GM18870 (cell line): ENCODE results near the gene OR52I1.

Experiments
- ATAC-seq: cut with Tn5 transposase; IDR thresholded peaks from one replicate; pipeline ENCODE4 v1.9.1; 2021; ENCODE audit warnings: moderate library complexity; ENCODE audit not compliant: unreplicated experiment

Gene OR52I1

DNA sequence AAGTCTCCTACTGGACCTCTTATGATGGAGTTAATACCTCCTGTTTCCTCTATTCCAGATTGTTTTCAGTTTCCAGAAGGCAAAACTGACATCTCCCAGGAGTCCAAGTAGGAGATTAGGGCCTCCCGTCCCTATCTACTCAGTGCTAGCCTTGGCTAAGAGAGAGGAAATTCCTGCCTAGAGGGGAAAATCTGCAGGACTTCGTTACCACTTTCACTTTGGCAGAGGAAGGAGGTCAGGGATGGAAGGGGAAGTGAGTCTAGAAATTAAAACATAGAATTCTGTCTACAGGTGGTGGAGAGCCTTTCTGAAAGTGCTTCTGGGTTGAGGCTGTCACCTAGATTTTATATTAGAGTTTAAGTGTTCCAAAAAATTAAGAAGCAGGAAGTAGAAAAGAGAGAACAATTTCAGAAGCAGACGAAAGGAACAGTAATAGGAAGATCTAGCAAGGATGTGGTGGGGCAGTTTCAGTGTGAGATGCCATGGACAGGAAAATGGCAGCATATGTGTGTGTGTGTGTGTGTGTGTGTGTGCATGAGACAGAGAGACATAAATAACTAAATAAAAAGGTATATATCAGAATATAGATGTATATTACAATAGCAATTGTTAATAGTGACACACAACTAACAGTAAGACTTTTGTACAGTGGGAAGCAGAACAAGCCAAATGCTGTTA, 16.6 kb downstream of the OR52I1 start:
- no peak for ATAC-seq

- ATAC-seq, result no peak
Observed at GRCh38 chr11:4611986-4612385, 18.1 kb downstream of the OR52I1 start.

GRCh38 chr11:4615856-4616444, 22.1 kb downstream of the OR52I1 start:
- ATAC-seq, result no peak

- no peak for ATAC-seq
Observed at GRCh38 chr11:4619514-4619913, 25.7 kb downstream of the OR52I1 start.

DNA sequence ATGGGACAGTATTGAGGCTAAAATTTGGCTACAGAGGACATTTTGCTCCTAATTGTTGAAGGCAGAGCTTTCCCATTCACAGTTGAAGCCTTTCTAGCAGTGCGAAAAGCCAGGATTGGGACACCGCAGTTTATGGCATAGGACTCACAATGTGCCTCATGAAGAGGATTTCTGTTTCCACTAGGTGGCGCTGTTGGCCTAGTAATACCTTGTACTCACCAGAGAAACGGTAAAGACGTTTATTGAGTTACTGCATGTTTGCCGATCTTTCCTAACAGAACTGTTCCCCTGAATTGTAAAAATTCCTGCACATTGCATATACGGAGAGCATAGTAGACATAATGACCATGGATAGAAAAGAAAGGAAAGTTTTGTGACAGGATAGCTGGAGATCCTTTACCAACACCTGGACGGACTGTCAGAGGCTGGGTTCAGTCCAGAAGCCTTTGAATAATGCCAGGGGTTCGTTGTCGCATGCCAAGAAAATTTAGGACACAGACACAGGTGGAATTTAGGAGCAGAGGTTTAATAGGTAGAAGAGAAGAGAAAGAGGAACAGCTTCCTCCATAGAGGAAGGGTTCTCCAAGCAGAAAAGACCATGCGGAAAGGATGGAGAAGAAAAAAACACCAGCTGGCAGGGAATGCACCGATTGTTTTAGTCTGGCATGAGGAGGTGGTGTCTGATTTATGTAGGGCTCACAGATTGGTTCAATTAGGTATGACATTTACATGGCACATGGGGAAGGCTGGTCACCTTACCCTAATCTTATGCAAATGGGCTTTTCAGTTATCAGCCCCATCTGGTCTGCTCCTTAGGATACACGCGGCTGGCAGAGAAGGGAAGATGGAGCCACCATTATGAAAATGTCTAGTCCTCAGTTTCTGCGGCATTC, 32.6 kb downstream of the OR52I1 start:
- peak; percentile 69 for ATAC-seq

GRCh38 chr11:4636136-4636535, 42.3 kb downstream of the OR52I1 start:
- ATAC-seq, result no peak

DNA sequence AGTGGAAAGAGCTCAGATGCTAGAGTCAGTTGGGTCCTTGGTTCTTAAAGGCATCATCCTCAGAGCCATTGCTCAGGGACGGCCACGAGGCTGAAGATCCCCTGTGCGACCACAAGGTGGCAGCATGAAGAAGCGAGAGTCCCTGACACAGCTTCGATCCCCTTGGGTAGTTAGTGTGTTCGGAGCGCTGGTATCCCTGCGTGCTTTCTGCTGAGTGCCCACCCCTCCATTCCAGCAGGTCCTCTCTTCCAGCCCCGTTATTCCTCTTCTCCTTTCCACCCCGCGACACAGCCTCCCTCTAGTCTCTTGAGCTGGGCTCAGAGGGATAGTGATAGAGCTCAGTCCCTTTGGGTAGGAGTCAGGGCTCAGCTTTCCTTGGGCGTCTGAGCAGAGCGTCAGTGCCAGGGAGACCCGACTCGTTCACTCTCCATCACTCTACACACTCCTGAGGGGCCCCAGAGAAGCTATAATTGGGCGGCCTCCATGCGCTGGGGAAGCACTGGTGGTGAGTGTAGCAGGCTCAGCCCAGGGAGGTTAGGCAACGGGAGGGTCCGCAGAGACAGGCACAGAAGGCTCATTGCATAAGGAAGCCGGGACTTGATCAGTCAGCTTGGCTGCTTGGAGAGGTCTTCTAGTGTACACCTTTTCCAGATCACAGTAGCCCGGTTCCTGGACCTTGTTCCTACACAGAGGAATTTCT, 43.3 kb downstream of the OR52I1 start, which contains the start of gene OR51D1:
TSS of gene OR51D1 (plus strand) at position 516 of the 700 bp plus-strand sequence. CDS start 2,314 bp downstream, outside the sequence.
- ATAC-seq, result peak; percentile 93

- no peak for ATAC-seq
Observed at GRCh38 chr11:4637662-4638047, 43.8 kb downstream of the OR52I1 start.

GRCh38 chr11:4639931-4640330, 46.1 kb downstream of the OR52I1 start:
- ATAC-seq, result no peak

- no peak for ATAC-seq
Observed at GRCh38 chr11:4641501-4641900, 47.7 kb downstream of the OR52I1 start.

DNA sequence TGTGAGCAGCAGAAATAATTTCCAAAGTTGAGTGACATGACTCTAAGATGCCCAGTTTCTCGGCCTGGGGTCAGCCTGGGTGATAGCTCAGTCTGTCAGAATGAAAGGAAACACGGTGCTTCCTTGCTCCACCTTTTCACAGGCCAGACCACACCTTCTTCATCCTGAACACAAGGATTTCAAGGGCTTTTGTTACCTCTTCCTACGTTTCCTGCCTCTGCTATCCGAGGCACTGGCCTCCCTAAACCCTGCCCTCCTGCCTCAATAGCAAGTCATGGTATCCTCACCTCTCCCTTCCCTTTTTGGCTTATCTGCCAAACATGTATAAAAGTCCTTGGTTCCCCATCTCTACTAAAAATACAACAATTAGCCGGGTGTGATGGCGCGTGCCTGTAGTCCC, 48.2 kb downstream of the OR52I1 start:
- no peak for ATAC-seq

GRCh38 chr11:4643076-4643475, 49.2 kb downstream of the OR52I1 start:
- ATAC-seq, result no peak

- no peak for ATAC-seq
Observed at GRCh38 chr11:4643682-4644081, 49.8 kb downstream of the OR52I1 start, which contains the start of gene OR51E1. TSS of gene OR51E1 (plus strand) at chr11:4643982. CDS start at chr11:4652527, 8,545 bp downstream.

- ATAC-seq, result no peak
Observed at GRCh38 chr11:4644233-4644632, 50.4 kb downstream of the OR52I1 start.
